B cell (primary cell): Measurements from ENCODE around the gene BRAF. TPM values are rescaled to one million over a fixed set of nuclear protein-coding genes. Genes with fewer than 3 reads are reported as not detected.

Experiments
- ATAC-seq: fragments of 200-7000 bp; cut with Tn5 transposase; one replicate; pipeline ENCODE4 v1.10.0; 2021; ENCODE audit warnings: low read depth, mild to moderate bottlenecking, moderate number of reproducible peaks, moderate library complexity
- CTCF ChIA-PET: fragments of 350-600 bp; sonication (Branson Sonifier 250); formaldehyde crosslinking; loops from one replicate; lab custom pipeline; 2021; ENCODE audit warnings: antibody characterized with exemption, inconsistent platforms; lab: Charles Lee
- POLR2A ChIA-PET: fragments of 350-600 bp; sonication (Branson Sonifier 250); formaldehyde crosslinking; loops from one replicate; lab custom pipeline; 2021; ENCODE audit warnings: antibody characterized with exemption; lab: Charles Lee
- DNase-seq: peaks from one replicate; pipeline ENCODE4 v3.0.0; 2013
- H2AFZ ChIP-seq: 2 replicates; pipeline ENCODE4 v1.6.1; 2012; ENCODE audit warnings: mild to moderate bottlenecking, low read depth, low read length; ENCODE audit not compliant: insufficient read depth, poor library complexity, severe bottlenecking
- H3K27ac ChIP-seq, 2 donors: 1 replicate in 1 of 2; 2 replicates in 1 of 2; pipeline ENCODE4 v1.5.1; 2012 to 2013; ENCODE audit warnings: low read length in 2 of 2, mild to moderate bottlenecking in 2 of 2, moderate library complexity in 1 of 2
- H3K27me3 ChIP-seq, 4 experiments: fragments of 200-600 bp in 1 of 4; sonication (generic) in 1 of 4; replicated peaks in 1 of 4; 1 replicate in 2 of 4; 2 replicates in 2 of 4; pipeline versions ENCODE4 v1.6.1 to v1.7.0; 2013 to 2016; ENCODE audit warnings: low read length in 3 of 4, mild to moderate bottlenecking in 2 of 4, mixed read lengths in 1 of 4, moderate library complexity in 1 of 4; ENCODE audit not compliant: insufficient read depth in 4 of 4, control insufficient read depth in 3 of 4; ENCODE audit errors: control extremely low read depth in 1 of 4
- H3K36me3 ChIP-seq, 2 experiments: replicated peaks in 1 of 2; 1 replicate in 1 of 2; 2 replicates in 1 of 2; pipeline versions ENCODE4 v1.6.1 to v1.7.1; 2013; ENCODE audit warnings: low read length in 1 of 2; ENCODE audit not compliant: insufficient read depth in 2 of 2, control insufficient read depth in 1 of 2; ENCODE audit errors: control extremely low read depth in 1 of 2, extremely low read depth in 1 of 2
- H3K4me1 ChIP-seq, 2 donors: fragments of 200-600 bp in 1 of 2; sonication (generic) in 1 of 2; 1 replicate in 1 of 2; 2 replicates in 1 of 2; pipeline versions ENCODE4 v1.5.1 to v1.6.1; 2013 to 2017; ENCODE audit warnings: low read length in 2 of 2; ENCODE audit not compliant: control insufficient read depth in 2 of 2, insufficient read depth in 2 of 2
- H3K4me2 ChIP-seq: replicated peaks from 2 replicates; pipeline ENCODE3; 2012; ENCODE audit warnings: mild to moderate bottlenecking, low read depth, low read length; ENCODE audit not compliant: poor library complexity, severe bottlenecking
- H3K4me3 ChIP-seq, 5 experiments: fragments of 200-600 bp in 1 of 5; sonication (generic) in 1 of 5; 1 replicate in 3 of 5; 2 replicates in 2 of 5; pipeline versions ENCODE4 v1.5.1 to v1.7.0; 2011 to 2016; ENCODE audit warnings: low read length in 4 of 5, mild to moderate bottlenecking in 4 of 5, low read depth in 2 of 5, control low read depth in 1 of 5, moderate library complexity in 1 of 5; ENCODE audit not compliant: insufficient read depth in 1 of 5; ENCODE audit errors: control extremely low read depth in 1 of 5, extremely low read depth in 1 of 5
- H3K79me2 ChIP-seq: fragments of 200-600 bp; sonication (generic); one replicate; pipeline ENCODE4 v1.6.0; 2016; ENCODE audit warnings: low read length; ENCODE audit not compliant: control insufficient read depth, insufficient read depth
- H3K9ac ChIP-seq: fragments of 200-600 bp; sonication (generic); 2 replicates; pipeline ENCODE4 v1.6.1; 2017; ENCODE audit warnings: mild to moderate bottlenecking, low read length, moderate library complexity
- H3K9me3 ChIP-seq, 3 donors: one replicate each; pipeline versions ENCODE4 v1.6.1 to v1.7.1; 2013; ENCODE audit warnings: low read length in 2 of 3; ENCODE audit not compliant: control insufficient read depth in 2 of 3, insufficient read depth in 1 of 3; ENCODE audit errors: control extremely low read depth in 1 of 3
- H4K20me1 ChIP-seq: 2 replicates; pipeline ENCODE4 v1.6.0; 2012; ENCODE audit warnings: mild to moderate bottlenecking, low read length; ENCODE audit not compliant: insufficient read depth, control insufficient read depth, poor library complexity, severe bottlenecking
- H3K27ac Mint-ChIP-seq: one replicate; pipeline ENCODE4 v1.8.0; 2021; ENCODE audit warnings: mixed read lengths
- H3K27me3 Mint-ChIP-seq: one replicate; pipeline ENCODE4 v1.8.0; 2021; ENCODE audit warnings: mixed read lengths
- H3K4me1 Mint-ChIP-seq: one replicate; pipeline ENCODE4 v1.8.0; 2021; ENCODE audit warnings: mixed read lengths
- H3K4me3 Mint-ChIP-seq: one replicate; pipeline ENCODE4 v1.8.0; 2021; ENCODE audit warnings: mixed read lengths
- H3K9me3 Mint-ChIP-seq: one replicate; pipeline ENCODE4 v1.8.0; 2022; ENCODE audit warnings: mixed read lengths; ENCODE audit not compliant: insufficient read depth
- CTCF ChIP-seq: fragments of 200-600 bp; IDR thresholded peaks from one replicate; pipeline ENCODE4 v1.8.0; 2022; ENCODE audit warnings: antibody characterized with exemption, mild to moderate bottlenecking
- EZH2 ChIP-seq: IDR thresholded peaks from 2 replicates; pipeline ENCODE4 v1.6.1; 2012; ENCODE audit warnings: borderline replicate concordance, low read depth, mild to moderate bottlenecking, moderate library complexity, low read length; ENCODE audit not compliant: insufficient read depth, poor library complexity, severe bottlenecking
- WGBS: methylation state at CpG from one replicate; pipeline ENCODE4 v1.1.5; 2013; ENCODE audit warnings: missing lambda C conversion rate; ENCODE audit not compliant: insufficient coverage; 5-methylcytosine and 5-hydroxymethylcytosine counted together
- intact Hi-C: fragments of 100-400 bp; cut with micrococcal nuclease; formaldehyde crosslinking; loops from one replicate; pipeline ENCODE4 v1.10.0; 2022
- polyA plus RNA-seq: library from polyadenylated mRNA; depleted of rRNA; stranded (reverse); fragments of >200 nt; gene quantifications from 2 replicates; pipeline ENCODE4 v1.2.3, GENCODE V29; 2012
- total RNA-seq, 2 donors: library from RNA; stranded (reverse); fragments of 120-200 nt in 1 of 2; gene quantifications; 1 replicate in 1 of 2; 2 replicates in 1 of 2; pipeline versions ENCODE4 v1.2.3 to v1.2.4, GENCODE V29; 2013 to 2022

The BRAF gene
- total and polyA plus RNA-seq, 2 donors (not counting 1 experiment from before 2014, with no cell fraction given): 13.5 to 90.9 TPM

GRCh38 chr7:140675726-140676125 lies 249.0 kb downstream of the BRAF start:
- Mint-ChIP-seq H3K4me1 (peaks cover 52% of the 10 kb centered on the region), H3K4me3 (peak overlapping the region; percentile 87), H3K9me3 (no peaks in the 10 kb centered on the region), H3K27ac (peak overlapping the region; percentile 91), H3K27me3 (no peaks in the 10 kb centered on the region)
- Histone ChIP-seq H3K36me3 (peaks cover 0 to 14% of the 10 kb centered on the region in 2 experiments), H4K20me1 (no peaks in the 10 kb centered on the region), H3K9me3 (peaks cover 0 to 7% (median 0%) of the 10 kb centered on the region in 3 donors), H3K9ac (peak overlapping the region; percentile 1), H3K4me2 (peak overlapping the region; percentile 48), H3K79me2 (peaks cover 39% of the 10 kb centered on the region), H3K4me1 (peaks cover 46 to 54% of the 10 kb centered on the region in 2 donors), H3K27ac (peak overlapping the region; percentile 39 to 79), H3K4me3 (peak overlapping the region in 1 of 5 experiments; percentile 34), H2AFZ (no peak overlapping the region), H3K27me3 (no peaks in the 10 kb centered on the region)
- no peak for ATAC-seq
- intact Hi-C loops: loop anchor here (1.0 to 10.0 kb wide), 4 partner anchors 21 to 1331 kb away; partner anchors contain the start of genes FMC1, NDUFB2 and SLC37A3
- WGBS: no CpG with 5 or more reads among the region's 4 CpGs
- ChIA-PET CTCF (interaction anchor here (0.9 to 4.1 kb wide), 9 partner anchors 9 to 1110 kb away, joined by 3 to 17 read pairs (median 4); partner anchors contain the start of gene NDUFB2), POLR2A (interaction anchor here (0.7 to 0.9 kb wide), 2 partner anchors 197 to 227 kb away, joined by 3 read pairs; no protein-coding TSS in a partner anchor)
- TF ChIP-seq CTCF (no peak), EZH2 (no peak)
- no peak for DNase-seq
